Measurements from ENCODE around the gene CEBPA. TPM values are rescaled to one million over a fixed set of nuclear protein-coding genes. Genes with fewer than 3 reads are reported as not detected.

The CEBPA gene
- total RNA-seq: 100 to 1,000 TPM in 1 of 5 donors, 10 to 100 TPM in 3, 1 to 10 TPM in 1; 9.9 to 167 (median 18.7) TPM
- polyA plus RNA-seq: 10 to 100 TPM; 14.6 to 22.6 (median 19.1) TPM
- long read RNA-seq, donor 1, transcript CEBPA-201 (1 exons, 2,631 nt): major isoform, 22 of 22 reads
- long read RNA-seq, donor 1, partial matches to known transcripts: 0 of 22 reads
- long read RNA-seq, donor 1, other reads (novel, unspliced or antisense): 0 of 22 reads
- long read RNA-seq, donor 2, transcript CEBPA-201 (1 exons, 2,631 nt): major isoform, 37 of 37 reads
- long read RNA-seq, donor 2, partial matches to known transcripts: 0 of 37 reads
- long read RNA-seq, donor 2, other reads (novel, unspliced or antisense): 0 of 37 reads
- long read RNA-seq, donor 3, transcript CEBPA-201 (1 exons, 2,631 nt): major isoform, 24 of 24 reads
- long read RNA-seq, donor 3, partial matches to known transcripts: 0 of 24 reads
- long read RNA-seq, donor 3, other reads (novel, unspliced or antisense): 0 of 24 reads
- long read RNA-seq, donor 4, partial matches to known transcripts: 0 of 2 reads
- long read RNA-seq, donor 4, other reads (novel, unspliced or antisense): 0 of 2 reads
- long read RNA-seq, donor 5, transcript CEBPA-201 (1 exons, 2,631 nt): major isoform, 14 of 14 reads
- long read RNA-seq, donor 5, partial matches to known transcripts: 0 of 14 reads
- long read RNA-seq, donor 5, other reads (novel, unspliced or antisense): 0 of 14 reads
- long read RNA-seq, donor 6, transcript CEBPA-201 (1 exons, 2,631 nt): major isoform, 71 of 71 reads
- long read RNA-seq, donor 6, partial matches to known transcripts: 0 of 71 reads
- long read RNA-seq, donor 6, other reads (novel, unspliced or antisense): 0 of 71 reads
- long read RNA-seq, donor 7, transcript CEBPA-201 (1 exons, 2,631 nt): major isoform, 35 of 35 reads
- long read RNA-seq, donor 7, partial matches to known transcripts: 0 of 35 reads
- long read RNA-seq, donor 7, other reads (novel, unspliced or antisense): 0 of 35 reads
- long read RNA-seq, donor 8, transcript CEBPA-201 (1 exons, 2,631 nt): major isoform, 19 of 19 reads
- long read RNA-seq, donor 8, partial matches to known transcripts: 0 of 19 reads
- long read RNA-seq, donor 8, other reads (novel, unspliced or antisense): 0 of 19 reads
- long read RNA-seq, donor 9, transcript CEBPA-201 (1 exons, 2,631 nt): major isoform, 29 of 29 reads
- long read RNA-seq, donor 9, partial matches to known transcripts: 0 of 29 reads
- long read RNA-seq, donor 9, other reads (novel, unspliced or antisense): 0 of 29 reads
- long read RNA-seq, donor 10, transcript CEBPA-201 (1 exons, 2,631 nt): major isoform, 31 of 31 reads
- long read RNA-seq, donor 10, partial matches to known transcripts: 0 of 31 reads
- long read RNA-seq, donor 10, other reads (novel, unspliced or antisense): 0 of 31 reads

GRCh38 chr19:33302175-33302973 lies at the start of gene CEBPA:
TSS of gene CEBPA (minus strand) at chr19:33302534. CDS start at chr19:33302414, 120 bp downstream.
- TF ChIP-seq EP300 (IDR thresholded peaks at IDR 0.05): no peak
- TF ChIP-seq POLR2AphosphoS5 (IDR thresholded peaks at IDR 0.05): peak; percentile 39 to 95 (median 89)
- TF ChIP-seq CTCF (IDR thresholded peaks at IDR 0.05): peak in 3 of 7 experiments; percentile 30 to 79 (median 51)
- TF ChIP-seq POLR2A (IDR thresholded peaks at IDR 0.05): no peak
- Histone ChIP-seq H3K4me1 (peaks cover 49 to 90% (median 79%) of the 10 kb centered on the region in 4 donors), H3K9me3 (no peaks in the 10 kb centered on the region), H3K4me3 (peak within 1 kb of the TSS; percentile 73 to 98 (median 86)), H3K27me3 (peaks cover 0 to 31% (median 0%) of the 10 kb centered on the region in 3 donors), H3K36me3 (no peaks in the 10 kb centered on the region), H3K27ac (peak within 1 kb of the TSS; percentile 86 to 95 (median 91))
- 0 to 1% (median 0%) methylated on average over 4 to 111 of the region's 111 CpGs; no CpG with 5 or more reads in 1 of the 5 donors for WGBS, 5 donors
- DNase-seq: peak; percentile 90 to 96
- intact Hi-C loops (cut with DNase I; ENCODE audit: low total_unique reads): no loop called here

- DNase-seq: no peak
- Histone ChIP-seq H3K4me3 (no peak overlapping the region), H3K36me3 (no peaks in the 10 kb centered on the region), H3K27me3 (peaks cover 0 to 26% (median 0%) of the 10 kb centered on the region in 3 donors), H3K27ac (no peak overlapping the region), H3K4me1 (no peaks in the 10 kb centered on the region), H3K9me3 (peaks cover 0 to 4% (median 2%) of the 10 kb centered on the region in 4 donors)
- intact Hi-C loops (cut with DNase I; ENCODE audit: low total_unique reads): no loop called here
- 75 to 85% (median 79%) methylated on average over 12 of the region's 12 CpGs for WGBS, 5 donors
- TF ChIP-seq EP300 (IDR thresholded peaks at IDR 0.05): no peak
Measured at GRCh38 chr19:33350538-33351309, 48.4 kb upstream of the CEBPA start.

GRCh38 chr19:33349319-33350289 lies 47.3 kb upstream of the CEBPA start:
- no peak for DNase-seq
- TF ChIP-seq POLR2AphosphoS5 (IDR thresholded peaks at IDR 0.05) (no peak), POLR2A (IDR thresholded peaks at IDR 0.05) (no peak), CTCF (IDR thresholded peaks at IDR 0.05) (no peak), EP300 (IDR thresholded peaks at IDR 0.05) (no peak)
- Histone ChIP-seq H3K4me1 (no peaks in the 10 kb centered on the region), H3K27me3 (peaks cover 0 to 35% (median 0%) of the 10 kb centered on the region in 3 donors), H3K9me3 (no peaks in the 10 kb centered on the region), H3K36me3 (no peaks in the 10 kb centered on the region), H3K4me3 (no peak overlapping the region), H3K27ac (no peak overlapping the region)
- intact Hi-C loops (cut with DNase I; ENCODE audit: low total_unique reads): no loop called here
- WGBS, 5 donors: 80 to 85% (median 82%) methylated on average over 12 of the region's 12 CpGs

Measured in stomach (tissue), 19 donors.